Lower leg skin (tissue), 3 donors: ENCODE results near the gene PAQR4.
"Not testable (repeated sequence)": the region's sequence is repeated elsewhere in the genome, so short reads cannot be mapped to it uniquely, and the experiment has no call there.

Experiments used
- CTCF ChIP-seq, 3 donors: fragments of 450-650 bp; IDR thresholded peaks; one replicate each; pipeline ENCODE4 v1.5.1; 2016; ENCODE audit warnings: antibody characterized with exemption in 3 of 3, mild to moderate bottlenecking in 3 of 3, moderate library complexity in 2 of 3
- POLR2A ChIP-seq, 2 donors: fragments of 450-650 bp; IDR thresholded peaks; one replicate each; pipeline ENCODE4 v1.6.1; 2016 to 2017; ENCODE audit warnings: antibody characterized with exemption in 2 of 2, mild to moderate bottlenecking in 1 of 2, moderate library complexity in 1 of 2

GRCh38 chr16:2928151-2928550 is 41.0 kb upstream of the PAQR4 start:
- not testable (repeated sequence) for TF ChIP-seq CTCF, POLR2A (IDR thresholded peaks at IDR 0.05)
